ENCODE measurements around the gene CDHR1.

GRCh38 chr10:84235096-84235495, 40.8 kb downstream of the CDHR1 start:
- TF ChIP-seq REST (IDR thresholded peaks at IDR 0.05): no peak
- no peak for TF ChIP-seq CTCF (IDR thresholded peaks at IDR 0.05; ENCODE audit: low read depth, low read length, missing input control)
- TF ChIP-seq FOXA1 (IDR thresholded peaks at IDR 0.05): no peak
- no peak for TF ChIP-seq SP1 (IDR thresholded peaks at IDR 0.05)
- TF ChIP-seq, protein P1, sequence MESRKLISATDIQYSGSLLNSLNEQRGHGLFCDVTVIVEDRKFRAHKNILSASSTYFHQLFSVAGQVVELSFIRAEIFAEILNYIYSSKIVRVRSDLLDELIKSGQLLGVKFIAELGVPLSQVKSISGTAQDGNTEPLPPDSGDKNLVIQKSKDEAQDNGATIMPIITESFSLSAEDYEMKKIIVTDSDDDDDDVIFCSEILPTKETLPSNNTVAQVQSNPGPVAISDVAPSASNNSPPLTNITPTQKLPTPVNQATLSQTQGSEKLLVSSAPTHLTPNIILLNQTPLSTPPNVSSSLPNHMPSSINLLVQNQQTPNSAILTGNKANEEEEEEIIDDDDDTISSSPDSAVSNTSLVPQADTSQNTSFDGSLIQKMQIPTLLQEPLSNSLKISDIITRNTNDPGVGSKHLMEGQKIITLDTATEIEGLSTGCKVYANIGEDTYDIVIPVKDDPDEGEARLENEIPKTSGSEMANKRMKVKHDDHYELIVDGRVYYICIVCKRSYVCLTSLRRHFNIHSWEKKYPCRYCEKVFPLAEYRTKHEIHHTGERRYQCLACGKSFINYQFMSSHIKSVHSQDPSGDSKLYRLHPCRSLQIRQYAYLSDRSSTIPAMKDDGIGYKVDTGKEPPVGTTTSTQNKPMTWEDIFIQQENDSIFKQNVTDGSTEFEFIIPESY (IDR thresholded peaks at IDR 0.05): no peak
- no peak for TF ChIP-seq RAD21 (IDR thresholded peaks at IDR 0.05)
- TF ChIP-seq JUND (IDR thresholded peaks at IDR 0.05): no peak
- TF ChIP-seq TAF1 (conservative IDR thresholded peaks at IDR 0.05): no peak
- no peak for TF ChIP-seq ATF3 (IDR thresholded peaks at IDR 0.05)
- TF ChIP-seq EGR1 (IDR thresholded peaks at IDR 0.05; ENCODE audit: low read depth in 2 of 2): no peak
- no peak for TF ChIP-seq GABPA (IDR thresholded peaks at IDR 0.05 in 1 of 2, conservative IDR thresholded peaks at IDR 0.05 in 1 of 2)
- TF ChIP-seq HNF4G (IDR thresholded peaks at IDR 0.05): no peak
- TF ChIP-seq NR2F2 (IDR thresholded peaks at IDR 0.05): no peak

Measured in liver (tissue), 3 donors.